C1 segment of cervical spinal cord (tissue), 14 donors: ENCODE data around the gene SZT2.

ENCODE experiments used
- DNase-seq, 14 donors: peaks; one replicate each; lab custom pipeline; 2025; lab: John Stamatoyannopoulos, UW

SZT2 gene

DNA sequence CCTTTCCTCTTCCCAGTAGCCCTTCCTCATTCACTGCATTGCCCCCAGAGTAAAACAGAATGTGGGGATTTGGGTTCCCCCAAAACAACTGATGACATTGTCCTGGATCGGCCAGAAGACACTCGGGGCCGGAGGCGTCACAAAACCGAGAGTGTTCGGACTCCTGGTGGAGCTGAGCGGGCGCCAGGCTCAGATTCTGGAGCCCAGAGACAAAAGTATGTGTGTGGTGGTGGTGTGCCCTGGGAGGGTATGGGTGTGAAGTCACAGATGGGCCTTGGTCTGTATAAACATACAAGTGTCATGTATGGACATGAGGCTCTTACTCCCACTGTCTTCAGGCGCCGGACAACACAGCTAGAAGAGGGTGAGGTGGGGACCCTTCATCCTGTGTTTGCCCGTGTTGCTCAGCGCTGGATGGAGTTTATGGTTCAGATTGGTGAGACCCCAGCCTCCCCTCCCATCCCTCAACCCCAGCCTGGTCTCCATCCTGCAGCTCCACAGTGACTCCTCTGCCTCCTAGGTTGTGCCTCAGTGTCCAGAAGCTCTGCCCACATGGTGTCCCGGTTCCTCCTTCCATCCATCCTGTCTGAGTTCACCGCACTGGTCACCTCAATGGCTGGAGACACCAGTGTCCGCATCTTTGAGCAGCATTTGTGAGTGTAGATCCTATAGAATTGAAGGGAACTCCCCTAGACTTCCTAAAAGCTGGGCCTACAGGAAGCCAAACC is 51.6 kb downstream of the SZT2 start:
- no peak for DNase-seq

DNA sequence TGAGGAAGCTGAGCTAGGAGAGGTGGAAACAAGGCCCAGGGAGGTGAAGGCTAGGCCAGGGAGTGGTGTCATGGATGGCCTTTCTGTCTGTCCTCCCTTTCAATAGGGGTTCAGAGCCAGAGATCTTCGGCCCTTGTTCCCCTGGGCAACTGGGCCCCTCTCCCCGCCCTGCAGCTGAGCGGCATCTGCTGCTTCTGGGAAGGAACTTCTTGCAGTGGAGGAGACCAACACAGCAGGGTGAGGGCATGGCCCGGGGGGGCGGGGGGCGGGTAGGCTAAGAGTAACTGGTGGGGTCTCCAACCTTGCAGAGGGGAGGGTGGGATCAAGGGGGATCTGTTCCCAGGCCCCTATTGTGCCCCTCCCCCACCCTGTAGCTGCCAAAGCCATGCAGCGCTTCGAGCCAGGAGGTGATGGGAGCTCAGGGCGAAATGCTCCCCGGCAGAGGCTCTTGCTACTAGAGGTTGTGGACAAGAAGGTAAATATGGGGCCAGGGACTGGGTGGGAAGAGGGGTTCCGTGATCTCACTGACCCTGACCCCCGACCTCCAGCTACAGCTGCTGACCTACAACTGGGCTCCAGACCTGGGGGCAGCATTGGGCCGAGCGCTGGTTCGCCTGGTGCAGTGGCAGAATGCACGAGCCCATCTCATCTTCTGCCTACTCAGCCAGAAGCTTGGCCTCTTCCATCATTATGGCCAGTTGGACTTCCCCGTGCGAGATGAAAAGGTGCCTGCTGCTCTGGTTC is 52.4 kb downstream of the SZT2 start:
- DNase-seq: no peak

DNA sequence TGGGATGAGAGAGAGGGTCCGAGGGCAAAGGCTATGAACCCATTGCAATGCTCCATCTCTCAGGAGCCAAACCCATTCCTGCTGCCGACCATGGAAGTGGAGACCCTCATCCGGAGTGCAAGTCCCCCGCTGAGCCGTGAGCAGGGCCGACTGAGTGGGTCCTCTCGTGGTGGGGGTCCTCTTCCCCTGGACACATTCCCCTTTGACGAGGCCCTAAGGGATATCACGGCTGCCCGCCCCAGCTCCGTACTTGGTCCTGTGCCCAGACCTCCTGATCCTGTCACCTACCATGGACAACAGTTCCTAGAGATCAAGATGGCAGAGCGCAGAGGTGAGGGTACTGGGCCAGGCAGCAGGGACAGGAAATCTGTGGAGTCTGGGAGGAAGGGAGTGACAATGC is 53.1 kb downstream of the SZT2 start:
- DNase-seq: no peak

DNA sequence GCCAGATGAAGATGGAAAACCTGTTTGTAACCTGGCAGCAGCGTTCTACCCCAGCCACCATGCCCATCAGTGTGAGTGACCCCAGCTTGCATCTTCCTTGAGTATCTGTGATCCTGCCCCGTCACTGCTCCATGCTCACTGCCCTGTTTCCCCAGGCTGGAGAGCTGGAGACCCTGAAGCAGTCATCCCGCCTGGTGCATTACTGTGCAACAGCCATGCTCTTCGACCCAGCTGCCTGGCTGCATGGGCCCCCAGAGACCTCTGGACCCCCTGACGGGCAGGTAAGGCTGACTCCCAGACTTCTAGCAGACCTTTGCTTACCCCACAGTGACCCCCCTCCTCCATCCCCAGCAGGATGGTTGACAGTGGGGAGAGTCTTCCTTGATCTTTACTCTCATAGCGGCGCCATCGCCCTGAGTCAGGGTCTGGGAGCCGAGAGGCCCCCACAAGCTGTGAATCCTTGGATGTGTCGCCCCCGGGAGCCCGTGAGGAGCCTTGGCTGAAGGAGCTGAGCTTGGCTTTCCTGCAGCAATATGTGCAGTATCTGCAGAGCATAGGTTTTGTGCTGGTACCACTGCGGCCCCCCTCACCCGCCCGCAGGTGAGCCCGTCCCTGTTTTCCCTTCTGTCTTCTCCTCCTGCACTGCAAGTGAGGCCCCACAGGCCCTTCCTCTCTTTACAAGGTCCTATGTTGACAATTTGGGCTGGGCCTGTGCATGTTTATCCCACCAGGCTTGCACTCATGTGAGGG is 53.7 kb downstream of the SZT2 start:
- no peak for DNase-seq

DNA sequence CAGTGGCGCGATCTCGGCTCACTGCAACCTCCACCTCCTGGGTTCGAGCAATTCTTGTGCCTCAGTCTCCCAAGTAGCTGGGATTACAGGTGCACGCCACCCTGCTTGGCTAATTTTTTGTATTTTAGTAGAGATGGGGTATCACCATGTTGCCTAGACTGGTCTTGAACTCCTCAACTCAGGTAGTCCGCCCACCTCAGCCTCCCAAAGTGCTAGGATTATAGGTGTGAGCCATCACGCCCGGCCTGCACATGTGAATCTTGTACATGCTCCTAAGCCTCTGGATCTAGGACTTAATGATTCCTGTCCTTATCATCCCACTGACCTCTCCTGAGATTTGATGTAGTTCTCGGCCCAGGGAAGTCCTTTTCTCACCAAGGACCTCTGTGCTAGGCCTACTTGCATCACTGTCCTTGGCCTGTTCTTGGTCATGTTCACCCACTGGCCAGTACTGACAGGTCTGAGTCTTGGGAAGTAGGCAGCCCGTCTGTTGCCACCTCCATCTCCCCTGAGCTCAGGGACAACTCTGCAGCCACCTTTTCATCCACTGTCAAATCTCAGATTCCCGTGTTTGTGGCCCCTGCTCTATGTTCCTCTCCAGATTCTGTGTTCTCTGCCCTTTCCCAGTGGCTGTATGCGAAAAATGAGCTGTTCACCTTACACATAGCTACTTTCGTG is 54.6 kb downstream of the SZT2 start:
- DNase-seq: no peak

DNA sequence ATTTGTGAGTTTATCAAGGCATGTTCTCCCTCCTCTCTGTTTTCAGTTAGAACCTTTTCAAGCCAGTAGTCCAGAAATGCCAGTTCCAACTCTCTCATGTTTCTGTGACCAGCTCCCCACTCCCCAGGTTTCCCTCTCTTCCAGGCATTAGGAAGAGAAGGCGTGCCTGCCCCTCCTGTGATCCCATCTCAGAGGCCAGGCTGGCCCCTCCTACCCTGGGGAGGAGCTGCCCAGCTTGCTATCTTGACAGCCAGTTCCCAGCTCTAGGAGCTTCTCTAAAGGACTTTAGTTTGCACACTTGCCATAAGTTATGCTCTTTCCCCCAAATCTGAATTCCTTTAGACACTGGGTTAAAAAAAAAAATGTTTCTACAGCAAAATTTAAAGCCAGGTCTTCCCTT is 55.1 kb downstream of the SZT2 start:
- DNase-seq: no peak

DNA sequence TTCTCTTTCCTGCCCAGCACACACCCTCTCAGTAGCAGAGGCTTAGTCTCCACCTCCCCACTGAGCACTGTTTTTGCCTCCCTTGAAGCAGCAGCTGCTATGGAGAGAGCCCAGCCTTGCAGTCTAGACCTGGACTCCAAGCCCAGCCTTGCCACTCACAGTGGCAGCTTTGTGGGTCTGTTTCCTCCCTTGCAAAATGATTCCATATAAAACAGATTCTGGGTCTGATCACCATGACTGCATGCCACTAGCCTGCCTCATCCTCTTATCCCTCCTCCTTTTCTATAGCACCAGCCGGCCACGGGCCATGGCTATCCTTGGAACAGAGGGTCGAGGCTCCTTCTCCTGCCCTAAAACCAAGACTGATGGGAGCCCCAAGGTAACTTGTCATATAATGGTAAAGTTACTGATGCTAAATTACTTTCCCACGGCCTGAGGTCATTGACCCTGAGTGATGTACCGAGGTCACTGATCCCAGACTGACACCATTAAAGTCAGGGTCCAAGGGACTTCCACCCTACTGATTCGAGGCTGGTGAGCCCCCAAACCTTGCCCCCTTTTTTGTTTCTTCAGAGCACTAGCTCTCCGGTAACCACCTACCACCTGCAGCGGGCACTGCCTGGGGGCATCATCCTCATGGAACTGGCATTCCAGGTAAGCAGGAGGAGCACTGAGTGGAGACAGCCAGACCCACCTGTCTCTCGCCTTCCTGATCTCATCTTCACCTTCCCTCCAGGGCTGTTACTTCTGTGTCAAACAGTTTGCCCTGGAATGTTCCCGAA is 56.1 kb downstream of the SZT2 start:
- DNase-seq: no peak

DNA sequence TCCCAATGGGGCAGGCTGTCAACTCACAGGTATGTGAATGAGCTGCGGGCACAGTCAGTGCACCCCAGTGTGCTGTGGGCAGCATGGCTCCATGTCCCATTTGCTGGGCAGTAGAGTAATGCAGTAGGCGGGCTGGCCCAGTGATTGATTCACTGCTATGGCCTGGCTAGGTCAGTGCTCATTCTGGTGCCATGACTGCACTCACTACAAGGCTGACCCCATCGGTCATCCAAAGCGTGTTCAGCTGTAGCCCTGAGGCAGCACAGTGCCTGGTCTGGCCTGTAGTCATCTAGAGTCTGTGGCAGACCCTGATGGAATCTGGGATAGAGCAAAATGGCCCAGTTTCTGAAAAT is 56.7 kb downstream of the SZT2 start:
- DNase-seq: no peak

DNA sequence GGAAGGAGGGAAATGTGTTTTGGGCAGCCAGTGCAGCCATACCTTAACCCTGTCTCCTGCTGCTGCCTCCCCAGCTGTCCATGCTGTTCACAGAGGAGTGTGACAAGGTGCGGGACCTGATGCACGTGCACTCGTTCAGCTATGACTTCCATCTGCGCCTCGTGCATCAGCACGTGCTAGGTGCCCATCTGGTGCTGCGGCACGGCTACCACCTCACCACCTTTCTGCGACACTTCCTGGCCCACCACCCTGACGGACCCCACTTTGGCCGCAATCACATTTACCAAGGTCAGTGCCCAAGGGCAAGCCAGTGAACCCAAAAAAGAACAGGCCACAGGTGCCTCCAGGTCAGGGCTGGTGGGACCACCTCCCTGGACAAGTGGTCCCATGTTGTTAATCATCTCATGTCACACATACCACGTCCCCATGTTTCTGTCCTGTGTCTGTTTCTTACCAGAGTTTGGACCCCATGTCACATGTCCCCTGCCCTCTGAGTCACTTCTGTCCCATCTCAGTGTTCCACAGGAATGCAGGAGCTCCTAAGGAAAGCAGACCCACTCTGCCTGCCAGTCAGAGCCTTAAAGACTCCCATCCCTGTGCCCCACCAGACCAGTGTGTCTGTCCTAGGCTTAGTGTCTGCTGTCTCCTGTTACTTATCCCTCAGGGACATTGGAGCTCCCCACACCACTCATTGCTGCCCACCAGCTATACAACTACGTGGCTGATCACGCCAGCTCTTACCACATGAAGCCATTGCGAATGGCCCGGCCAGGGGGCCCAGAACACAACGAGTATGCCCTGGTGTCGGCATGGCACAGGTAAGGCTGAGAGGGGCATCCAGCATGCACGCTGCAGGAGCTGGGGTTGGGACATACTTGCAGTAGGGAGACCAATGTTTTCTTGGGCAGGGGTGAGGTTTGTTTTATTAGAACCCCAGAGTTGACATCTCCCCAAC is 57.5 kb downstream of the SZT2 start:
- no peak for DNase-seq

DNA sequence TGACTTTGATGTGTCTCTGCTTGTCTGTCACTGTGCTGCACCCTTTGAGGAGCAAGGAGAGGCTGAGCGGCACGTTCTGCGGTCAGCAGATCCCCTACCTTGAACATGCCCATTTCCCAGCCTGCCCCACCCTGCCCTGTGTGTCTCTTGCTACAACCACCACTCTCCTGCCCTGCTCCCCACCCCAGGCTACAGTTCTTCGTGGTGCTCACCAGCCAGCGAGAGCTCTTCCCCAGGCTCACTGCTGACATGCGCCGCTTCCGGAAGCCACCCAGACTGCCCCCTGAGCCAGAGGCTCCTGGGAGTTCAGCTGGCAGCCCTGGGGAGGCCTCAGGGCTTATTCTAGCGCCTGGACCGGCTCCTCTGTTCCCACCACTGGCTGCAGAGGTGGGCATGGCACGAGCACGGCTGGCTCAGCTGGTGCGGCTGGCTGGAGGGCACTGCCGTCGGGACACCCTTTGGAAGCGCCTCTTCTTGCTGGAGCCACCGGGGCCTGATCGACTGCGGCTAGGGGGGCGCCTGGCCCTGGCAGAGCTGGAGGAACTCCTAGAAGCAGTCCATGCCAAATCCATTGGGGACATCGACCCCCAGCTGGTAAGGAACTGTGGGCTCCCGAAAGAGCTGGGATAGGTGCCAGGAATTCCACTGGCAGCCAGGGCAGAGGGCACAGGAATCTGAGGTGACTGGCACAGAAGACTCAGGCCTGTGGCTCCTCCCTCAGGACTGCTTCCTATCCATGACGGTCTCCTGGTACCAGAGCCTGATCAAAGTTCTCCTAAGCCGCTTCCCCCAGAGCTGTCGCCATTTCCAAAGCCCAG is 58.4 kb downstream of the SZT2 start:
- peak in 2 of 14 donors; percentile 17 to 30 for DNase-seq

DNA sequence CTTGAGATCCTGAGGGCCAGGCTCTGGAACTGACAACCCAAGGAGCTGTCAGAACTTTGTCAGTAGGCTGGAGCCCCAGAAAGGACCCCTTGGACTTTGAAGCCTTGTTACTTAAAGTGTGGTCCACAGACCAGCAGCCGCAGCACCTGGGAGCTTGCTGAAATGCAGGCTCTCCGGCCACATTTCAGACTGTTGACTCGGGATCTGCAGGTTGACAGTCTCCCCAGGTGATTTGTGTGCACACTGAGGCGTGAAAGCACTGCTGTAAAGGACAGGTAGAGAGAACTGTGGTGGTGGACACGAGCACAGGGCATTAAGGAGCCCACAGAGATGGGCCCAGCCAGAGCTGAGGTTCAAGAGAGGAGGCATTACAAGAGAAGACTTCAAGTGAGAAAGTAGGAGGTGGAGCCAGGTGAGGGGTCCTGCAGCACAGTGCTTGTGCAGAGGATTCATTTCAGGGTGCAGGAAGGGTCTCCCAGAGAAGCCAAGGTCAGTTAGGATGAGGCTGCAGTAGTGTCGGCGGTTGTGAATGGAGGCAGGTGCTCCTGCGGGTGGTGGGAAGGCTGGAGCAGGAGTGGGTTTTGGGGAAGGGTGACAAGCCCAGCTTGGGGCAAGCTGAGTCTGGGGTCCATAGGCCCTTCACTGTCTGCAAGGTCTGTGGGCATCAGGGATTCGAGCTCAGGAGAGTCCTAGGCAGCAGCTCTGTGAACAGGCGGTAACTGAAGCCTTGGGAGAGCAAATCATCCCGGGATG is 59.4 kb downstream of the SZT2 start:
- DNase-seq: no peak

DNA sequence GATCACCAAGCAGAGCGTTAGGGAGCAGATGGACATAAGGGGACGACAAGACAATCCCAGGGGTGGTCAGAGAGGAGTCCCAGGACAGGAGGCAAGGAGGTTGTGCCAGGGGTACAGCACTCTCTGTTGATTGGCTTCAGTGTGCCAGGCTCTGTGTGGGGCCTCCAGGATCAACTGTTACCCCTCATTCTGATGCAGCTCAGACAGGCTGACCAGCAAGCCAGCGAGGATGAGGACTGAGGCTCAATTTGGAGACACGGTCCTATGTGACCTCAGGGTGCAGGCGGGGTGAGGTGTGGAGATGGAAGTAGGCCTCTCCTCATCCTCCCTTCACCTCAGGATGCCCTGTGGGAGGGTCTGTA is 60.0 kb downstream of the SZT2 start:
- DNase-seq: no peak

DNA sequence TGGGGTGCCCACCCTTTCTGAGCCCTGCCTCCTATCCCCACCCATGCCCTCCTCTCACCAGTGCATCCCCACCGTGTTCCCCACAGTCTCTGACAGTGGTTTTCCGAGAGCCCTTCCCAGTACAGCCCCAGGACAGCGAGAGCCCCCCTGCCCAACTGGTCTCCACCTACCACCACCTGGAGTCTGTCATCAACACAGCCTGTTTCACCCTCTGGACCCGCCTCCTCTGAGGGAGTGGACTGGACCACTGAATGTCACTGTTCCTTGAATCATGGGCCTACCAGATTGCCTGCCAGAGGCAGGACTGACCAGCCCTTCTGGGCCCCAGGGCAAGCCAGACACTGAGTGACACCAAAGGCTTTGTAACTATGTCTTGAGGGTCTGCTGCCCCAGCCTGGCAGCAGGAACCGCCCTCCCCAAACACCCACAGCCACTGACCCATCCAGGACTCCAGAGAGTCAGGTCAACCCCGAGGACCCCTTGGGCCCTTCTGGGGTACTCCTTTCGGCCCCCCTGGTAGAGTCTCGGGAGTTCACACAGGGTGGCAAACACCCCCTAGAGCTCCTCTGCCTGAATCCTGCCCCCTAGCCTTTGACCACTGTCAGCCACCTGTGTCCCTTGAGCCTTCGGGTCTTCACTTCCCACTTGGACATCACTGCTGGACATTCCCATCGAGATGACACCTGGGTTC is 60.7 kb downstream of the SZT2 start:
- no peak for DNase-seq

DNA sequence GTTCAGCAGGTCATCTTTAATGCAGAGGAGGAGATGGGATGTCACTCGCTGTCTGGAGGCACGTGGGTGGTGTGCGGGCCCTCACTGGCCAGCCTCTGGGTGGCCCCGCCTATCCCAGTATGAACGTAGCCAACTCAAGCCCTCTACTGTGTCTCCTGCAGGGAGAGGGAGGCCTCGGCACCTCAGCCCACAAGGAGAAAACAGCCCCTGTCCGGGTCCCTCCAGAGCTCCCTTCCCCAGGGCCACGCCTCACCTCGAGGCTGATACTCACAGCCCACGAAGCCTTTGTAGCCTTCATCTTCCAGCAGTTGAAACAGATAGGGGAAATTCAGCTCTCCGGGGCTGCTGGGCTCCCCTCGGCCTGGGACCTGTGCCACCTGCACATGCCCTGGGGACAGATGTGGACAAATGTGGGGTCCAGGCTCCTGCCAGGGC is 61.5 kb downstream of the SZT2 start:
- no peak for DNase-seq

DNA sequence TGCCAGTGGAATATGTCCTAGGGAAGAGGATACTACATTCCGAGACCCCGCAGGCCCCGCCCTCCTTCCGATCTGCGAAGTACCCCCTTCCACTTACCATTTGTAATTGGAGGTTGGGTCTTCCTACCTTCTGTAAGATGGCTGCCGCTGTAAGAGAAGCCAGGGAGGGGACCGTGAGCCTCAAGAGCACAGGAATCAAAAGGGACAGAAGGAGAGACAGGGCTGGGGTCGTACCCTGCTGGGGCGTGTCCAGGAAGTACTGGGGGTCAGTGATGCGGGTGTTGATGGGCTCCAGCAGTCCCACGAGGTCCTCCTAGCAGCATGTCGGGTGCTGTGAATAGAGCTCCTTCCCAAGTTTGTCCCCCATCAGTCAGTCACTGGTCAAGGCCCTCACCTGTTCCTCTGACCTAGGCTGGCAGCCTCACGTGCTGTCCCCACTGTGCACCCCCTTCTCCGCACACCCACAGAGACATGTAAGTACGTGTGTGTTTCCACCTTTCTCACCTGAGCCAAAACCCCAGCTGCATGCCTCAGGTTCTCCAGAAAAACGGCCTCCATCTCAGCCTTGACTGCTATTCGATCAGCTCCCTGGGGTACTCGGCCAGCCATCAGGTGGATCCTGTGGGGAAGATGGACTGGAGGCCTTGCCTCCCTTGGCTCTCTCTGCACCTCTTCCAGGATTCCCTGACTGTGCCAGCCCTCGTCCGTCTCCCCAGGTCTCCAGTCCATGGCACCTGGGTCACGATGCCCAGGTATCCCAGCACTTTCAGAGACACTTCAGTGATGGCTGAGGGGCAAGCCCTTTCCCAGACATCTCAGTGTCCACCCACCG is 62.2 kb downstream of the SZT2 start:
- no peak for DNase-seq

DNA sequence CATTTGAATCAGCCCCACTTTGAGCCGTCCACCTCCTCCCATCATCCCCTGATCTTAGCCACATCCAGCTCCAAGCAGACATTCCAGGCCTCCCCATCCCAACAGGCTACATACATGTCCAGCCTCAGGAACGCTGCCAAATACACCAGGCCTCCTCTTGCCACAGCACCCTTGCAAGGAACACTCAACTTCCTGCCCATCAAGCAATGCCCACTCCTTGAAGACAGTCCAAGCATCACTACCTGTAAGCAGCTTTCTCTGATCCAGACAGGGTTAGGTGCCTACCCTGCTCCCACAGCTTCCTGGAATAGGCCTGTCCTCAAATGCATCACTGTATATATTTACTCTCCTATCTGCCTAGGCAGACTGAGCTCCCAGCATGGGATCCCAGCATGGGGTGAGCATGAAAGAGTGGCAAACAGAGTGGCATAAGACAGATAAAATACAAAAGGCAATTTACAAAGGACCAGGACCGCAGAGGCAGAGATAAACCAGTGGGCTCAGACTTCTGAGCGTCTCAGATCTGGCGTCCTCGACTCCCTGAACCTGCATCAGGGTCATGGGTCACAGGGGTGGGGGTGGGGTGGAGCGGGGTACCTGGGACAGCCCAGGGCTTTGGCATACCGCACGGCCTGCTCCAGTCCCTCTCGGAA is 63.2 kb downstream of the SZT2 start:
- peak in 7 of 14 donors; percentile 22 to 74 (median 47) for DNase-seq
